ENCODE measurements around the gene FTMT. TPM values are rescaled to one million over a fixed set of nuclear protein-coding genes. Genes with fewer than 3 reads are reported as not detected.

Gene FTMT
- total RNA-seq, 1 experiment from 2014 or later, result not detected

Other genes with a start within 250 kb of the FTMT start
- 11.9 and 12.2 TPM in 2 replicates for gene SRFBP1, start 110.1 kb downstream of the FTMT start, total RNA-seq (2014; rRNA removed)
- 0.18 and 0.23 TPM in 2 replicates for gene LOX, start 226.4 kb downstream of the FTMT start, total RNA-seq (2014; rRNA removed)

All from PC-3 (cell line).